HG02623 (cell line): ENCODE measurements around the gene EME2.

Source experiments
- ATAC-seq: cut with Tn5 transposase; IDR thresholded peaks from one replicate; pipeline ENCODE4 v1.9.1; 2021; ENCODE audit warnings: moderate library complexity; ENCODE audit not compliant: unreplicated experiment

The EME2 gene

GRCh38 chr16:1766231-1766630 lies 6.4 kb upstream of the EME2 start:
- no peak for ATAC-seq

- ATAC-seq, result no peak
Measured at GRCh38 chr16:1766701-1767100, 5.9 kb upstream of the EME2 start.

- no peak for ATAC-seq
Measured at GRCh38 chr16:1767116-1767994, 5.3 kb upstream of the EME2 start.

- no peak for ATAC-seq
Measured at GRCh38 chr16:1768061-1768766, 4.4 kb upstream of the EME2 start.

DNA sequence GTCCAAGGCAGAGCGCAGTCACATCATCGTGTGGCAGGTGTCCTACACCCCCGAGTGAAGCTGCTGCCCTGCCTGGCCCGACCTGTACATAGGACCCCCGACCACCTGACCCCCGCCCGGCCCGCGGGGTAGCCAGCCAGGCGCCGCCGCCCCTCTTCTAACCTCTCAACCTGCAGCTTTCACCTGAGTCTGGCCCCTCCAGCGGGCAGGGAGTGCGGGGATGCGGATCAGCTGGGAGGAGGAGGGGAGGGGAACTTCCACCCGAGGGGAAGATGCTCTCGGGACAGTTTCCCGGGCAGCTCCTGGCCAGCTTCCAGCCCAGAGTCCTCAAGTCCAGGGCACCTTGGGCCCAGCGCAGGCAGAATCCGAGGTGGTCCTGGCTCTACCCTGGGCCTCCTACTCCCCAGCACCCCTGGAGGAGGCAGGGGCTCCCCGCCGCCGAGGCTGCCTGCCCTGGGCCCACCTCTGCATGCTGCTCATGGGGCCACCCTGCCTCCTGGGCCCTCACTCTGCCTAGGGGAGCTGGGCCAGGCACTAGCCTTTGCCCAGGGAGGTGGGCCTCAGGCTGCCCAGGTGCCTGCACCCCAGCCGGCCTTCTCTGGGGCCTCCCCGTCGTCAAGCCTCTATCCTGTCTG lies 3.7 kb upstream of the EME2 start:
- ATAC-seq, result no peak

DNA sequence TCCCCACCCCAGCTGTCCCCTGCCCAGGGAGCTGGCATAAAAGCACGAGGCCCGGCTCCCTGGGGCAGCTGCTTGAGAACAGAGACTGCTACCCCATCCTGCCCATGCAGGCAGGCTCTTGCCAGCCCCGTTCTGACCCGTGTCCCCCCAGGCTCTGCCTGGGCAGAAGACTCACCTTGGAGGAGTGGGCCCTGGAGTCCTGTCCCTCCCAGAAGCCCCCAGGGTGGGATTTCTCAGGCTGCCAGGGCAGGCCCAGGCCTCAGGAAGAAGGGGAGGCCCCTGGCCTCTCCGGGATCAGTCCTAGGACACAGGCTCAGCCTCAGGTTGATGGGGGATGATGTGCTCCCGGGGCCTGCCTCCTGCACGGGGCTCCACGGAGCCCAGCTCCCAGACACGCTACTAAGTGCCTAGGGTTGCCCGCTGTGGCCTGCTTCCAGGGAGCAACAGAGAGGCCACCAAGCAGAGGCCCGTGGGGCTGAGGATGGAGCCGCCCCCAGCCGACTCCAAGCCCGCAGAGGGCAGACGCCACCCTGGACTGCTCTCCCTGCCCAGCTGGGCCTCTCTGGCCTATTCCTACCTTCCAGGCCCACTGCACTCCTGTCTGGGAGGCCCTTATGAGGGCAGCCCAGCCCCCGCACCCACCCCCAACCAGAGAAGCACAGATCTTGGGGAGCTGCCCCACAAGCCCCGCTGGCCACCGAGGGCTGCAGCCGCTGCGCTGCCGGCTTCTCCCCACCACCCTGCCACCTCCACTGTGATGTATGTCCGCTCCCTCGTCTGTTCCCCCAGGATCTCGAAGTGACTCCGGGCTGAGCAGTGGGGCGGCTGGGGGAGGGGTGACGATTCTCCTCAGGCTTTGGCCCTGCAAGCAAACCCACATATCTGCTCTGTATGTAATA lies 3.0 kb upstream of the EME2 start:
- no peak for ATAC-seq

- no peak for ATAC-seq
Measured at GRCh38 chr16:1770328-1771187, 2.1 kb upstream of the EME2 start.

DNA sequence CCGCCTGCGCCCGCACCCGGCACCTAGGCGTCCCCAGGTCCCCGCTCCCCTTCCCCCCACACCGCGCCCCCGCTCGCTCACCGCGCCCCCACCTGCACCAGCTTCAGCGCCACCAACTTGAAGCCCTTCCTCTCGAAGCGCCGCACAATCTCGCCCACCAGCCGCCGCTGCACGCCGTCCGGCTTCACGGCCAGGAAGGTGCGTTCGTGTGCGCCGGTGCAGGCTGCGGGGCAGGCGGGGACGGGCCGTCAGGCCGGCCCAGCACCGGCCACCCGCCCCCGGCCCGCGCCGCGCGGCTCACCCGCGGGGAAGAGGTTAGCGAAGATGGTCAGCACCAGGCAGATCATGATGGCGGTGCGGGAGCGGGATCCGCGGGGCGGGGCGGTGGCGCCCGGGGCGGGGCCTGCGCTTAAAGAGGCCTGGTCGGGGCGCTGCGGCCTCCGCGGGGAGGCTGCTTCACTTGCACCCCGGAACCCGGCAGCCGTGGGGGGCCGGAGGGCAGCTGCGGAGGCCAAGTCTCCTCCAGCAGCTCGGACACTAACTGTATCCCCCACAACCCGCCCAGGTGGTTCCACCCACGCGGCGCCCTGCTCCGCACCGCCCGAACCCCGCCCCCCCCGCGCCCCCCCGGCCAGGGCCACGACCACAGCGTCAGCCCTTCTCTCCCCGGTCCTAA lies 1.3 kb upstream of the EME2 start, which contains the start of gene NME3:
Gene NME3 (minus strand): TSS at position 356 of the 676 bp plus-strand sequence. CDS start 9 bp downstream, at position 347.
- no peak for ATAC-seq

- no peak for ATAC-seq
Measured at GRCh38 chr16:1771864-1772361, 697 bp upstream of the EME2 start.

DNA sequence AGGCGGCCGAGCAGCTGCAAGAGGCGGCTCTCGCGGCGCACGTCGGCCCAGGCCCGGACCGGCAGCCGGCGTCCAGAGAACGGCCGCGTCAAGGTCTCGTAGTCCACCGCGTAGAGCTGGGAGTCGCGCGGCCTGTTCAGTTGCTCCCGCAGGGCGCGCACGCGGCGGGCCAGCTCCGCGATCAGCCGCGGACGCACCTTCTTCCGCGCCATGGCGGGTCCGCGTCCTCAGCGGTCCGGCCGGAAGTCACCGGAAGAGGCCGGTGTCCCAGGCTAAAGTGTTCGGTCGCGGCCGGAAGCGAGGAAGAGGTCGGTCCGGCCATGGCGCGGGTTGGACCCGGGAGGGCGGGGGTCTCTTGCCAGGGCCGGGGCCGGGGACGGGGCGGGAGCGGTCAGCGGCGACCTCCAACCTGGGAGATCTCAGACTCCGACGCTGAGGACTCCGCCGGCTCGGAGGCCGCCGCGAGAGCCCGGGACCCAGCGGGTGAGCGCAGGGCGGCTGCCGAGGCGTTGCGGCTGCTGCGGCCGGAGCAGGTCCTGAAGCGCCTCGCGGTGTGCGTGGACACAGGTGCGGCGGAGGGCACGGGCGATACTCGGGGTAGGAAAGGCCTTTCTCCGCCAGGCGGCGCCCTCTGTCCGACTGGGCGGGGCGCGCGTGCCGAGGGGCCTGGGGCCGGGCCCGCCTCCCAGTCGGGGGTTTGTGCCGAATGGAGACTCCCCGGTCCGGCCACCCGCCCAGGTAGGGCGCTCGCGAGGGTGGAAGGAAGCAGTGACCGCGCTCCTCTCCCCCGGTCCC lies 495 bp downstream of the EME2 start, which contains the start of gene MRPS34:
Gene MRPS34 (minus strand): TSS at position 227 of the 795 bp plus-strand sequence. CDS start 15 bp downstream, at position 212.
- peak; percentile 43 for ATAC-seq

- ATAC-seq, result no peak
Measured at GRCh38 chr16:1773703-1774447, 1.3 kb downstream of the EME2 start.

DNA sequence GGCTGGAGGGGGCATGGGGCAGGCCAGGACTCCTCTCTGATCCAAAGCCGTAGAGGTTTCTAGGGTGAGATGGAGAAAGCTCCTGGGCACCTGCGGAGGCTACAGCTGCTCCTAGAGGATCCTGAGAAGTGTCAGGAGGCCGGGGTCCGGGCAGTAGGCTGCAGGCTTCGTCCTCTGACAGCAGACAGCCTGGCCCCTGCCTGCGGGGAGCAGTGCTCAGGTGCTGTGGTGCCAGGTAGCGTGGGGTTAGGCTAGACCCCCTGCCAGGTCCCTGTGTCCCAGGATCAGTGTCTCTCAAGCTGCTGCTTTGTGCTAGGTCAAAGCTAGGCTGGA lies 1.8 kb downstream of the EME2 start:
- no peak for ATAC-seq

- no peak for ATAC-seq
Measured at GRCh38 chr16:1775006-1775845, 2.6 kb downstream of the EME2 start.

GRCh38 chr16:1775846-1776671 lies 3.4 kb downstream of the EME2 start:
- no peak for ATAC-seq

GRCh38 chr16:1776672-1776955 lies 4.0 kb downstream of the EME2 start:
- ATAC-seq, result no peak

DNA sequence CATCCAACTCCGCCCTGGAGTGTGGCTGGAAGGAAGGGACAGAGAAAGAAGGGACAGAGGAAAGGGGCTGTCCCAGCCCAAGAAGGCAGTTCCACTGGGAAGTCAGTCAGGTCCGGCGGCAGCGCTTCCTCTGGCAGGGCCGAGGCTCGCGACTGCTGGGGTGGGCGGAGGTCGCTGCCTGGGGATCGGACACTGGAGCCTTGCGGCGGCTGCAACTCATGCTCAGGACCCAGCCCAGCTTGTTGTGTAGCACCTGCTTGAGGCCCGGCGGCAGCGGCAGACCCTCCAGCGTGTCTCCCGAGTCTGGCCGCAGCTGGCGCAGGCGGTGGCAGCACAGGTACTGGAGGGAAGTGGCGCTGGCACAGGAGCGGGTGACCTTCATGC lies 4.4 kb downstream of the EME2 start:
- no peak for ATAC-seq
